NCI-H1436 treated with DMSO at 0.1 percent for 48 hours (cell line): Measurements from ENCODE around the gene NUBPL.
"Not testable (repeated sequence)": the region's sequence is repeated elsewhere in the genome, so short reads cannot be mapped to it uniquely, and the experiment has no call there.

Source experiments
- DNase-seq: peaks from one replicate; lab custom pipeline; 2025; lab: John Stamatoyannopoulos, UW

The NUBPL gene

DNA sequence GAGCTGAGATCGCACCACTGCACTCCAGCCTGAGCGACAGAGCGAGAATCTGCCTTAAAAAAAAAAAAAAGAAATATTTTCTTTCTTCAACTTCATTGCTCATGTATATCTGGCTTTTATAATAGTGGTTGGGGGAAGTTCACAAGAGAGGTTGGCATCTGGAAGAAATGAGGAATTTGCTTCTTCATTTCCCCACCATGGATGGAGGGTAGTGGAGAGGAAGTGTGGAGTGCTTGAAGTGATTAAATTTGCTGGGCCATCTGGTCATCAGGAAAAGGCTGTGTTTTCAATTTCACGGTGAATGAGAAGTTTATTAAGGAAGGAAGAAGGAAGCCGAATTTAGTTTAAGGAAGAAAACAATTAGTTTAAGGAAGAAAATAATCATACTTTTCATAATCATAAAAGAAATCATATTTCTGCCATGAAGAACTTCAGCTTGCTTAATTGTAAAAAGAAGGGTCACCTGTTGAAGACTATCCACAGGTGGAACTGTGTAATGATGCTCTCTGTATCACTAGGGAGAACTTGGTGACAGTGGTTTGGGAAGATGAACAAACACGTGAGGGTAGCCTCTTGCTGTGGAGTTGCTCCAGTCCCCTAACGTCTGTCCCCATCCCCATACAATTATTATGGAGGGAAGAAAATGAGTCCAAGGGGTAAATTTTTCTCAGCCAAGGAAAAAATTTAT is 318.6 kb downstream of the NUBPL start:
- DNase-seq: no peak

DNA sequence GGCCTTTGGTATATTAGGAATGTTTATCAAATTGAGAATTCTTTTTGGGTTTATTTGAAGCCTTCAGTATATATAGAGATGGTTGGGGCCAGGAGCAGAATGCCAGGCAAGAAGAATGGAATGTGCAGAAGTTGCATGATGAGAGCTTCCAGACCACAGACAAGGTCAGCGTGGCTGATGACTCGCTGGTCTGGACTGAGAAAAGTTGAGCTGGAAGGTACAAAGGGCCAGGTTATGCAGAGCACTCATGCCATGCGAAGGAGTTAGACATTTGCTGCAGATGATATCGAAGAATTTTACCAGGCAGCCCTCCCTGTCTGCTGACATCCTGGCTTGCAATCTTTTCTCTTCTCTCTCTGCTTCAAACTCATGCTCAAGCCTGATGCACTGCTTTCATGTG is 319.7 kb downstream of the NUBPL start:
- no peak for DNase-seq

DNA sequence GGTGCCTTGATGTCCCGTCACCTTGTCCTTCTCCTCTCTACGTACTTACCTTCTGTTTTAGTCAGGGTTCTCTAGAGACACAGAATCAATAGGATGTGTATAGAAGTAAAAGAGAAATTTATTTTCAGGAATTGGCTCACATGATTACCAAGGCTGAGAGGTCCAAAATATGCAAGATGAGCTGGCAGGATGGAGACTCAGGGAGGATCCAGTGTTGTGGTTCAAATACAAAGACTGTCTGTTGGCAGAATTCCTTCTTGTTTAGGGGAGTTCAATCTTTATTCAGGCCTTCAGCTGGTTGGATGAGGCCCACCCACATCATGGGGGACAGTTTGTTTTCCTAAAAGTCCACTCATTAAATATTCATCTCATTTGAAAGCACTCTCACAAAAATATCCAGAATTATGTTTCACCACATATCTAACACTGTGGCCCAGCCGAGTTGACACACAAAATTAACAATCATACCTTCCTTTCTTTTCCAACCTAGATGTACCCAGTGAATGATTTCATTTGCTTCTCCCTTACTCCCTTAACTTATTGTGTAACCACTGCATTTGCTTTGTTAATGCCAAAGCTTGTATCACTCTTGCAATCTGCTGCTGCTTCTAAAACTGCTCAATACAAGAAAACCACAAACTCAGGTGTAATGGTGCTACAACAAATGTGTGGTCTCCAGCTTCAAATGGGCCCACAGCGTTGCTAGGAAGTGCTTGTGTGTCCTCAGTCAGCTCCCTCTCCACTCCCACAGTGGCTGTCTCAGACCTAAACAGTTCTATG is 320.5 kb downstream of the NUBPL start:
- no peak for DNase-seq

DNA sequence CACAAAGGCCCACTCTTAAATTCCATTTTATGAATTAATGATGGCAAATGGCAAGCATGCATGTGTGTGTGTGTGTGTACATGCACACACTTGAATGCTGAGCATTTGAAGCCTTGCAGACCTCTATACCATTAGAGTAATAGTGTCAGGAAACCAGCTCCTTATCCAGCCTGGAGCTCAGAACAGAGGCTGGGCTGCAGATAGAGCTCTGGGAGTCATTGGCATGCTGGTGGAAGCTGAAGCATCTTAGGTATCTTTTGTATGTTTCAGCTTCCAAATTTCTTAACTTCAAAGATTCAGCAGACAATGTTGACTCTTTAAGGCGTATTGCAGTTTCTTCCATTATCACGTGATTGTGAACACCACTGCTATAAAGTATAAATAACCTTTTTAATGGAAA is 323.0 kb downstream of the NUBPL start:
- DNase-seq: no peak

DNA sequence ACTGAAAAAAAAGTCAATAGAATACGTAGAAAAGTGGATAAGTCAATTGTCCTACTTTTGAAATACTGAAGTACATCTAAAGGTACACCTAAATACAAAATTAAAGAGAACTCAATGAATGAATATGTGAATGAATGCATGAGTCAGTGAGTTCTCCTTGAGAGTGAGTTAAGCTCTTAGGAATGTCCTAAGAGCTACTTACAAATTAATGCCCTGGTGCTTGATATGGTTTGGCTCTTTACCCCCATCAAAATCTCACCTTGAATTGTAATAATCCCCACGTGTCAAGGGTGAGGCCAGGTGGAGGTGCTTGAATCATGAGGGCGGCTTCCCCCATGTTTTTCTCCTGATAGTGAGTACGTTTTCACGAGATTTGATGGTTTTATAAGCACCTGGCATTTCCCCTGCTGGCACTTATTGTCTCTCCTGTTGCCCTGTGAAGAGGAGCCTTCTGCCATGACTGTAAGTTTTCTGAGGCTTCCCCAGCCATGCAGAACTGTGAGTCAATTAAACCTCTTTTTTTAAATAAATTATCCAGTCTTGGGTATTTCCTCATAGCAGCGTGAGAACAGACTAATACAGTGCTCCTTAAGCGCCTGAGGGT is 323.7 kb downstream of the NUBPL start:
- DNase-seq: no peak

DNA sequence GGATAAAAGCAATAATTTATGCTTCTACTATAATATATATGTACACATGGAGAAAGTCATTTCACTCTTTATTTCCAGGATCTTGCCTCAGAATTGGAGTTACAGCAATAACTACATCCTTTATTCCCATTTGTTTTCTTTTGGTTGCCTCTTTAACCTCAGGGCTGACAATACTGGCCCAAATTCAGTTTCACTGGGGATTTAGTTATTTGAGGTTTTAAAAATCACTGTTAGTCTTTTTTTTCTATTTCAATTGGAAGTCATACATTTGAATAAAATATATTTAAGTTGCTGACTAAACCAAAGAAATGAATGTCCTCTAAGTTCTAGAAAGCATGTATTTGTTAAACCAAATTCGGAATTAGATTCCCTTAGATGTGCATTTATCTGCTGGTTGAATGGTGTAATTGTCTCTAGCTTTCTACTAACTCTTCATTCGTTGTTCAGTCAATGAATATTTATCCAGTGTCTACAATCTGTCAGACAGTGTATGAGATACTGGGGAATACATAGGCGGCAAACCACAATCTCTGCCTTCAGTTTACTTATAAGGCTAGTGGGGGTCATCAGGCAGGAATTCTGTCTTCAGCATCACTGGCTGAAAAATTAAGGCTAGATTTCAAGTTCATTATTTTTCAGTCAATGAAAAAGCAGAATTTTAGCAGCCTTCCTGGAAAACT is 325.1 kb downstream of the NUBPL start:
- no peak for DNase-seq

DNA sequence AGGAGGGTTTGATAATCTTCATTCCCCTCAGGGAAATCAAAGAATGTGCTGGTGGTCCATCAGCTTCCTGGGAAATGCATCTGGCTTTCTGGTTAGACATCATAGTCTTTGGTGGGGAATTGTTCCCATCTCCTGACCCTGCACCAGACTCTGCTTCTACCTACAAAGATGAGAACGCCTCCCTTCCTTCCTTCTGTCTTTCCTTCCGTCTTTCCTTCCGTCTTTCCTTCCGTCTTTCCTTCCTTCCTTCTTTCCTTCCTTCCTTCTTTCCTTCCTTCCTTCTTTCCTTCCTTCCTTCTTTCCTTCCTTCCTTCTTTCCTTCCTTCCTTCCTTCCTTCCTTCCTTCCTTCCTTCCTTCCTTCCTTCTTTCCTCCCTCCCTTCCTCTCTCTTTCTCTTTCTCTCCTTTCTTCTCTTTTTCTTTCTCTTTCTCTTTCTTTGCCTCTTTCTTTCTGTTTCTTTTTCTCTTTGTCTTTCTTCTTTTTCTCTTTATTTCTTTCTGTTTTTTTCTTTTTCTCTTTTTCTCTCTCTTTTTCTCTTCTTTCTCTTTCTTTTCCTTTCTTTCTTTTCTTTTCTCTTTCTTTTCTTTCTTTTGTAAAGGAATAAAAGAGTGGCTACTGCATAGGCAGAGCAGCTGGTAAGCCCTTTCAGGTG is 326.9 kb downstream of the NUBPL start:
- DNase-seq: no peak

DNA sequence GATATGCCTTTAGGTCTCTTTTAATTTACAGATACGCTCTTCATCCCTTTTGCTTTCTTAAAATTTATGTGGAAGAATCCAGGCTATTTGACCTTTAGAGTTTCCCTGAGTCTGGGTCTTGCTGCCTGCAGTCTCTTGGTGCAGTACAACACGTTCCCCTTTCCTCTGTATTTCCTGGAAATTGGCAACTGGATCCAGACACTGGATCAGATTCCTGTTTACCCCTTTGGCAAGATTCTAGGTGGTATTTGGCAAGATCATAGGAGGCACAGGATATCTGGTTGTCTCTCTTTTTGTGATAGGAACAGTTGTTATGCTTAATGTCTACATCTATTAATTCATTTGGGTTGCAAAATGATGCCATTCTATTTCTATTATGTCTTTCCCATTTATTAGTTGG is 328.1 kb downstream of the NUBPL start:
- no peak for DNase-seq

DNA sequence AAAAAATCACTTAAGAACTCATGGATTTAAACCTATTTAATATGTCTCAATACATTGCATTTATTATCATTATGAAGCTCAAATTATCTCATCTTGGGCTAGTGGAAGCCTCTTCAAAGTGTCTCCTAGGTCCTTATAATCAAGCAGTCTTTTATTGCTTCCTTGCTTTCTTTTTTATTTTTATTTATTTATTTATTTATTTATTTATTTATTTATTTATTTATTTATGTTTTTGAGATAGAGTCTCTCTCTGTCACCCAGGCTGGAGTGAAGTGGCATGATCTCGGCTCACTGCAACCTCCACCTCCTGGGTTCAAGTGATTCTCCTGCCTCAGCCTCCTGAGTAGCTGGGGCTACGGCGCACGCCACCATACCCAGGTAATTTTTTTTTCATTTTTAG is 329.0 kb downstream of the NUBPL start:
- DNase-seq: not testable (repeated sequence)

DNA sequence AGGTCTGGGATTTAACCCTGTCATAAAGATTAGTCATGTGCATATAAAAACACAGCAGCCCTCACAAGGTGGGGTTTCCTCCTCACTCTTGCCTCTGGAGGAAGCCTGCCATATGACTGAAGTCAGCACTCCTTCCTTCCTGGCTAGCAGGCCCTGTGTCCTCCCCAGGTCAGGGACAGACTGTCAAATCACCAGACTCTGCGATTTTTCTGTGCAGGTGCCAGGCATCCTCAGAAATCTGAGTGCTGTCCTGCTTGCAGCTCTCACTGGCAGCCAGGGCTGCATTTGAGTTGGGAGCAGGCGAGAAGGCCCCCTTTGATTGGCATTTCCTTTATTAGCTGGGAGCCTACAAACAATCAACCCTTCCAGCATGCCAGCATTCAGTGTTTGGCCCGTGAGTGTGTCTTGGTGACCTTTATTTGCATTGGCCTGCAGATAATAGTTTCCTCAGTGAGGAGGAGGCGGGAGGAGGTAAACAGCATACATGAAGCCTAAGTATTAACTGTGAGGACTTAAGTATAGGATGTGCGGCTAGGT is 332.1 kb downstream of the NUBPL start:
- DNase-seq: no peak

DNA sequence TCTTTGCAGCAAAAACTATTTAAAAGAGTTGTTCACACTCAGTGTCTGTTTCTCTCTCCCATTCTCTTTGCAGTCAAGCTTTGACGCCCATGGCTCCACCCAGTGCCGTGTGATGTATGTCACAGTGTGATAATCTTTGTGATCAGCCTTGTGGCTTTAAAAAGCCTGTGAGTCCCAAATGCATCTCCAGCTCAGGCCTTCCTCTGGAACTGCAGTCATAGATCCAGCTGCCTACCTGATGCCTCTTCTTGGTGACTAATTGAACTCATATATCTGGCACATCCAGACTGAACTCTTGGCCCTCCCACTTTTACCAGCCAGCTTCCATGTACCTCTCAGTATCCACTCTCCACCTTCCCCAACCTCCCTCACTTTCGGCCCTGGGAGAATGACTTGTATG is 333.1 kb downstream of the NUBPL start:
- DNase-seq: no peak

DNA sequence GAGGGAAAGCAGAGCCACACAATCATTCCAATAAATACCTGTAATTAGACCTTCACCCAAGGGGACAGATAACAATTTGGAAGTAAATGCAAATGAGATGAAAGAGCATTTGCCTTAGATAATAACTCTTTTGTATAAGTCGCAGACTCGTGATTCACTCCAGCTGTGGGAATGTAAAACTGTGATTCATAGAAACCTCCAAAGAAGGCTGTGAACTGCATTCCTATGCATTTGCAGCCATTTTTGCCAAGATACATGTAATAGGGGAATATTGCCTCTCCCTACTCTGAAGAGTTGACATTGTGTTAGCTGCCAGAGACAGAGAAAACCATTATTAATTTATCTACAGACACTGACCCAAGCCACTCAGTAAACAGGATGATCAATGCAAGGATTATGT is 334.0 kb downstream of the NUBPL start:
- DNase-seq: no peak

DNA sequence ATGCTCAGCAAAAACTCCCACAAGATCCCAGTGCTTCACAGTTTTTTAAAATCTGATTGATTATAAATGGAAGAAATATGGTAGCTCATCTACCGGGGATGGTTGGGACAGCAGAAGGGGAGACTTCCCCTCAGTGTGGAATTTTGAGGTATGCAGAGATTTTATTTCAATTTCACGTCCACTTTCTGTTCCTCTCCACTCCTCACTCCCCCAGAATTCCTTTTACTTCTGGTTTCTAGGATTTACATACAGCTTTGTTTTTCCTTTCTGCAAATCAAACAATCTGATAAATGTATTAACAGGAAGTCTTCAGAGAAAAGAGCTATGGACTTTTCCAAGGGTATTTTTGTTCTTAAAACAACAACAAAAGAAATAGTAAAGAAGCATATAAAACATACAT is 334.4 kb downstream of the NUBPL start:
- DNase-seq: no peak

DNA sequence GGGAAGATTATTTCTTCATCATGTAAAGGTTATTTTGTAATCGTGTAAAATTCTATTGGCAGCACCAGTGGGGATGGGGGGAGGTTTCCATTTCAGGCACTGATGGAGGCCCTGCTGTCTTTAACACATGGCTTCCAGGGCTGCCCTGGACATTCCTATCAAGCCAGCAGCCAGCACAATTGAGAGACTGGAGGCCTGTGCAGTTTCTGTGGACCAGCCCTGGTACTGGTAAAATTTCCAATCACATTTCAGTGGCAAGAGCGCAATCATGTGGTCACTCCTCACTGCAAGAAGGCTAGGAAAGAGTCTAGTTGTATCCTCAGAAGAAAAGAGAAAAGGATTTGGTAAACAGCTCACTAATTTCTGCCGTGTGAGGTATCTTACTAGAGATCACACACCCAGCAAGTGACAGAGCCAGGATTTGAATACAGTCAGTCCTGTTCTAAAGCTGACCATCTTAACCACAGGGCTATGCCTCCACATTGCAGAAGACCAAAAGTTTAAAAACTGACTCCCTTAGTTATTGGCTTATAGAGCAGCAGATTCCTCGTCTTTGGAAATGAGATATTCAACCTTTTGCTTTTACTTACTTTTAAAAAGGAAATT is 336.5 kb downstream of the NUBPL start:
- DNase-seq: no peak

DNA sequence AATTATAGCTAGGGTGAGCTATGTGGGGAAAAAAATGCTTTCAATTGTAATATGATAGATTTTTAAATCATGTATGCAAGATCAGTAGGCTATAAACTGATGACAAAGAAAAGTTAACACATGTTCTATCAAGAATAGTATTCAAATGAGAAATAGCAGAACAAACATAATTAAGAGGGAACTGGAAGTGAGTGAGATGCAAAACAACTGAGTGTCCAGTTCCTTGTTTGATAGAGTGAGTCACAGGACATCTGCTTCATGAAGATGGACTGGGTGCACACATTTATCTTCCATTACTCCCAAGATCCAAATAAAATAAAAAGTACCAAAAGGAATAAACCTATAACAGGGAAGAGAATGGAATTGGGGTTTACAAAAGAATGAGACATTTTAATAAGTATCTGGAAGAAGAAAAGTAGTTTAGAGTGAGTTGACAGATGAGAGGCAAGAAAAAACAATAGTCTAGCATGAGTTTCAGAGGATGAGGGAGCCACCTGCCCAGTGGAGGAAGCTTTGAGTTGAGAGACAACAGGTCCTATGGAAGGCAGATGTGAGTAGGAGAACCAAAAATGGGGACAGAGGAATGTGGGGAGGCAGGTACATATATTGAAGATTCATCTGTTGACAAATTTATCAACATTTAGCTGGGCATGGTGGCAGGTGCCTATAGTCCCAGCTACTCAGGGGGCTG is 337.8 kb downstream of the NUBPL start:
- no peak for DNase-seq

DNA sequence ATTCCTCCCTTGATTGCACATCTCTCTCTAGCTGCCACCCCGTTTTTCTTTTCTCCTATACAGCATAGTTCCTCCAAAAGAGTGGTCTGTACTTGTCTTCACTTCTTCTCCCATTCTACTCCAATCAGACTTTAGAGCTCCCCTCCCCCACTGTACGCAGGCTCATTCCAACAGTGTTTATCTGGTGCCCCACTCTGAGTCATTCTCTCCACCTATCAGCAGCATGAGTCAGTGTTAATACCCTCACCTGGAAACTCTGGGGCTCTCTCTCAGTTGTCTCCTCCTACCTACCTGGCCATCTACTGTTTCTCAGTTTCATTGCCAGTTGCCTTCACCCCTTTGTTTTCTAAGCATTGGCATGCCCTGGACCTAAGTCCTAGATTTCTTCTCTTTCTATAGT is 340.8 kb downstream of the NUBPL start:
- DNase-seq: no peak

DNA sequence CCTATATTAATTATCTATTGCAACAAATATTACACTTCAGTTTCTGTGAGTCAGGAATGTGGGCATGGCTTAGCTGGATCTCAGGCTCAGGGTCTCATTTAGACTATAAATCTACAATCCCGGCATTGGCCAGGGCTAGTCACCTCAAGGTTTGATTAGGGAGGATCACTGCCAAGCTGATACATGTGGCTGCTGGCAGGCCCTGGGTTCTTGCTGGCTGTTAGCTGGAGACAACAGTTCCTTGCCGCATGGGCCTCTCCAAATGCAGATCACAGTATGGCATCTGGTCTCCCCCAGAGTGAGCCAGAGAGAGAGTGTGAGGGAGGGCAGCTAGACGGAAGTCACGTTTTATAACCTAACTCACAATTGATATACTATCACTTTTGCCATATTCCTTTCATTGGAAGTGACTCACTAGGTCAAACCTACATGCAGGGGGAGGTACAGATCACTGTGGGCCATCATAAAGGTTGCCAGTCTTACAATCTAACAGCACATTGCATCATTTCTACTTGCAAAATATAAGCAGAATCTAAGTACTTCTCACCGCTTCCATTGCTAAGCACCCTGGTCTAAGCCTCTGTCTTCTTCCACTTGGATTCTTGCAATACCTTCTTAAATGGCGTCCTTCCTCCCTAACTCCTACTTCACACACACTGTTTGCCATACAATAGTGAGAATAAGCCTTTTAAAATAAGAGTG is 341.9 kb downstream of the NUBPL start:
- DNase-seq: no peak

DNA sequence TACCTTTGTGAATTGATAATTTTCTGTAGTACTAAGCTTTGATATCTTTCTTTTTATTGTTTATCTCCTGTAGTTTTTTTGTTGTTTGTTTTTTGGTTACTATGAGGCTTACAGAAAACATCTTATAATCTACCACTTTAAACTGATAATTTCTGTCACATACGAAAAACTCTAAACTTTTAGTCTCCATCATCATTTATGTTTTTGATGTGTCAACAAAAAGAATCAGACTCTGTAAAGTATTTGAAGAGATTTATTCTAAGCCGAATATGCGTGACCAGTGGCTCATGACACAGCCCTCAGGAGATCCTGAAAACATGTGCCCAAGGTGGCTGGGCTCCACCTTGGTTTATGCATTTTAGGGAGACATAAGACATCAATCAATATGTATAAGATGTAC is 348.8 kb downstream of the NUBPL start:
- no peak for DNase-seq
